Ovary (tissue), 3 donors: Measurements from ENCODE around the gene CCDC188.

ENCODE experiments used
- EP300 ChIP-seq: sonication (generic); formaldehyde crosslinking; IDR thresholded peaks from one replicate; pipeline ENCODE4 v1.6.1; 2017; ENCODE audit warnings: antibody characterized with exemption
- POLR2A ChIP-seq: fragments of 450-650 bp; IDR thresholded peaks from one replicate; pipeline ENCODE4 v1.6.1; 2017; ENCODE audit warnings: antibody characterized with exemption, mild to moderate bottlenecking, moderate library complexity
- TF ChIP-seq, protein P1 (sequence below), 3 donors: fragments of 450-650 bp in 2 of 3; fragments of 200-600 bp in 1 of 3; IDR thresholded peaks; one replicate each; pipeline versions ENCODE4 v1.5.1 to v1.8.0; 2016 to 2022; ENCODE audit warnings: antibody characterized with exemption in 3 of 3, mild to moderate bottlenecking in 1 of 3
- donor health status: DM: no; HTN: no; CAD: no.

DNA sequence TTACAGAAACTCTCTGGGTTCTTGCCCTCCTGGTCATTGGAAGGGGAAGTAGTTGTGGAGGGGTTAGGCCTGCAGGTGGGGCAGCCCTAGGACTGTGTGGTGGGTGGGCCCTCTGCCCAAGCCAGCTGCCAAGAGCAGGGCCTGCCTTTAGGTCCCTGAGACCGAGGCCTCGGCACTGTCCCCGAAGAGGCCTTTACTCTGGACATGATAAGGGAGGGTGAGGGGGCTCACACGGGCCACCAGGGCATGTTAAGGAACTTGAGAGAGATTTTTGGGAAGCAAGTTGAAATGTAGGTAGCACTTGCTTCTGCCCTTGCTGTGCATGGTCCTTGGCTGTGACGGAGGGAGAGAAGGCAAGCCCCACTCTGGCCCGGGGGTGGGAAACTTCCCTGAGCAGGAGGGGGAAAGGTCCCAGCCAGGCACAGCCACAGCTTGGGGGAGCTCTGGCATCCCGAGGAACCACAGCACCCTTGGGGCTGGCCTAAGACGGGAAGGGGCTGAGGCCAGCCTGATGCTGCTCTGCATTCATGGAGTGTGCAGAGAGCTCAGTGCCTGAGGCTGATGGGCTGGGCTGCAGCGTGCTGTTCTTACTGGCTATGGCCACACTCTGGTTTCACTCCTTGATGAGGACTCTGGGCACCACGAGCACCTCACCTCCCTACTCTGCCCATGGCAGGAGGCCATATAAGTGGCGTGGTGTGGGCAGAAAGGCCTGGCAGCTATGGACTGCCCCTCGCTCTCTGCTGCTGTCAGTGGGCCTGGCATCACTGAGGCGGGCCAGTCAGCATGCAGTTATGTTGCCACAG is 42.7 kb downstream of the CCDC188 start:
- TF ChIP-seq POLR2A (no peak), EP300 (no peak)
- TF ChIP-seq, protein P1, sequence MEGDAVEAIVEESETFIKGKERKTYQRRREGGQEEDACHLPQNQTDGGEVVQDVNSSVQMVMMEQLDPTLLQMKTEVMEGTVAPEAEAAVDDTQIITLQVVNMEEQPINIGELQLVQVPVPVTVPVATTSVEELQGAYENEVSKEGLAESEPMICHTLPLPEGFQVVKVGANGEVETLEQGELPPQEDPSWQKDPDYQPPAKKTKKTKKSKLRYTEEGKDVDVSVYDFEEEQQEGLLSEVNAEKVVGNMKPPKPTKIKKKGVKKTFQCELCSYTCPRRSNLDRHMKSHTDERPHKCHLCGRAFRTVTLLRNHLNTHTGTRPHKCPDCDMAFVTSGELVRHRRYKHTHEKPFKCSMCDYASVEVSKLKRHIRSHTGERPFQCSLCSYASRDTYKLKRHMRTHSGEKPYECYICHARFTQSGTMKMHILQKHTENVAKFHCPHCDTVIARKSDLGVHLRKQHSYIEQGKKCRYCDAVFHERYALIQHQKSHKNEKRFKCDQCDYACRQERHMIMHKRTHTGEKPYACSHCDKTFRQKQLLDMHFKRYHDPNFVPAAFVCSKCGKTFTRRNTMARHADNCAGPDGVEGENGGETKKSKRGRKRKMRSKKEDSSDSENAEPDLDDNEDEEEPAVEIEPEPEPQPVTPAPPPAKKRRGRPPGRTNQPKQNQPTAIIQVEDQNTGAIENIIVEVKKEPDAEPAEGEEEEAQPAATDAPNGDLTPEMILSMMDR (IDR thresholded peaks at IDR 0.05), result no peak
